ENCODE results near the gene PRKCA. TPM values are rescaled to one million over a fixed set of nuclear protein-coding genes. Genes with fewer than 3 reads are reported as not detected.

Gene PRKCA
- total RNA-seq, 2 donors from 2014 or later = 43.0 to 53.0 TPM

DNA sequence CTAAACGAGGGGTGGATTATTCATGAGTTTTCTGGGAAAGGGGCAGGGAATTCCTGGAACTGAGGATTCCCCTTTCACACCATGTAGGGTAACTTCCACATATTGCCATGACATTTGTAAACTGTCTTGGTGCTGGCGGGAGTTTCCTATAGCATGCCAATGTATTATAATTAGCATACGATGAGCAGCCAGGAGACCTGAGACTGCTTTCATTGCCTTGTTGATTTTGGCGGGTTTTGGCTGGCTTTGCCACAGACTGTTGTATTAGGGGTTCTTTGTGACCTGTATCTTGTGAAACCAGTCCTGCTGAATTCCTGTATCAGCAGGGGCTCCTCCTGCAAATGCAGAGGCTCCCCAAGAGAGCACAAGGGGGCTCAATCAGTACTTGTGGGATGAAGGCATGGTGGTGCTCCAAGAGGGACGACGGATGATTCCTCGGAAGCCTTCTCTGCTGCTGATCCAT is 428.1 kb downstream of the PRKCA start:
- intact Hi-C loops (cut with DNase I, micrococcal nuclease) = no loop called here
- ATAC-seq (no peak), DNase-seq (no peak)

- intact Hi-C loops (cut with DNase I, micrococcal nuclease) = no loop called here
- no peak for DNase-seq
- ATAC-seq = no peak
These were observed 431.3 kb downstream of the PRKCA start for GRCh38 chr17:66733759-66734158.

- intact Hi-C loops (cut with DNase I, micrococcal nuclease) = no loop called here
- DNase-seq = no peak
- no peak for ATAC-seq
These were observed 432.0 kb downstream of the PRKCA start for GRCh38 chr17:66734186-66734943.

GRCh38 chr17:66737524-66737923 is 435.1 kb downstream of the PRKCA start:
- ATAC-seq = no peak
- intact Hi-C loops (cut with DNase I, micrococcal nuclease) = no loop called here
- no peak for DNase-seq

GRCh38 chr17:66738301-66738700 is 435.9 kb downstream of the PRKCA start:
- DNase-seq (no peak), ATAC-seq (no peak)
- intact Hi-C loops (cut with DNase I, micrococcal nuclease) = no loop called here

DNA sequence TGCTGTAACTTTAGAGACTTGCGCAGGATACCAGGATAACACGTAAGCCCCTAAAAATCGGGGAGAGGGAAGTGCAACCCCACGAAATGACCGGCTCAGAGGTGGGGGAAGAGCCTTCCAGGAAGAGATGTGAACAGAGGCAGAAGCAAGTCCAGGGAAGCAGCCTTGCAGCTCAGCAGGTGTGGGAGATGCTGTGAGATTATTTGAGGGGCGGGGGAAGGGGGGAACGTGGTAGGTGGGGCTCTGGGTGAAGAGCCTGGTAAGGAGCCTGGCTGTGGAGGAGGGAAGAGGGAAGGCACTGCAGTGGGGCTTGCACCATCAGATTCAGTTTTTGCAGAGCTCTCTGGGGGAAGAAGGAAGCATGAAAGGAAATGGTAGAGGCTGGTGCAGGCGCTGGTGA is 437.1 kb downstream of the PRKCA start:
- DNase-seq (no peak), ATAC-seq (no peak)
- intact Hi-C loops (cut with DNase I, micrococcal nuclease) = no loop called here

DNA sequence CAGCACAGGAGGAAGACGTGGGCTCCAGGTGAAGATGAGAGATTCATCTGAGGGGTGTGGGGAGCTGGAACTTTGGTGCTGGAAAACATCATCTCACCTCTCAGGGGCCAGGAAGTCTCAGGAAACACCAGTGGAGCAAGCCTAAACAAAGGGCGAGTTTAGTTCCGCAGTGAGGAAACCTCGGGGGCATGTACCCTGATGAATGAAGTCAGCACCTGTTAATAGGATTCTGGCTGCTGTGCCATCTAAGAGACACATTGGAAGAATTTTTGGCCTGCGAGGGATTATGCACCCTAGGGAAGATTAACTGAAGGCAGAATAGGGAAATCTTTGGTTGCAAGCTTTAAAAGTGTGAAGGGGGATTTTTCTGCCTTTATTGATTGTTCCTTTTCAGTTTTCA is 437.8 kb downstream of the PRKCA start:
- DNase-seq (no peak), ATAC-seq (no peak)
- intact Hi-C loops (cut with DNase I, micrococcal nuclease) = no loop called here

DNA sequence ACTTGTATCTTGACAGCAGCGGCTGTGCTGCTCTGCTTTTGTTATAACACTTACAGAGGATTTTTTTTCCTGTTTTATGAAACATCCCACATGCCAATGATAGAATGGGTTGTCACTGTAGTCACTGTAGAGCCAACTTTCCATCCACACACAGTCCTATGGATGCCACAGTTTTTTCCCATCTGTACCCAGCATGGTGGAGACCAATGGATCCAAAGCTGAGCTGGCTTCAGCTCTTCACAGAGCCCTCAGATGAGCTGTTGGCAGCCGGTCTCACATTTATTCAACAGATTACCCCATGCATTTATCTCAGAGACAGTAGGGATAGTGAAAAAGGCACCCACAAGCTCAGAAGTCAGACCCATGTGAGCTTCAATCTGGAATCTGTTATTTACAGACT is 441.1 kb downstream of the PRKCA start:
- DNase-seq (no peak), ATAC-seq (no peak)
- intact Hi-C loops (cut with DNase I, micrococcal nuclease) = no loop called here

DNA sequence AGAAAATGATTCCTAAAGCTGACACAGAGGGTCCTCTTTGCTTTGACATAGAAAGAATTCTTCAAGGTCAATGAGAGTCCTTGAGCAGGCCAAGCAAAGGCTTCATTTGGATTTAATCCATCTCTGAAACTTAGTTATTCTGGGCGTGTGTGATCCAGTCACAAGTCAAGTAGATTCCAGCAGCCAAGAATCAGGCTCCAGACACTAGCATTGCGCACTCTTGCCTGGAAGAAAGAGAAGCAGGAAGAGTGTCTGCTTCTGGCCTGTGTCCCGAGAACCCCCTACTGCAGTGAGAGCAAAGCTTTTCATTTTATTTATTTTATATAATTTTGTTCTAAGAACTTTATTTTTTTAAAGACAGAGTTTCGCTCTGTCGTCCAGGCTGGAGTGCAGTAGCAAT is 444.3 kb downstream of the PRKCA start:
- intact Hi-C loops (cut with DNase I, micrococcal nuclease) = no loop called here
- DNase-seq (no peak), ATAC-seq (no peak)

- ATAC-seq (no peak), DNase-seq (no peak)
- intact Hi-C loops (cut with DNase I, micrococcal nuclease) = no loop called here
These were observed 445.3 kb downstream of the PRKCA start for GRCh38 chr17:66747578-66748275.

DNA sequence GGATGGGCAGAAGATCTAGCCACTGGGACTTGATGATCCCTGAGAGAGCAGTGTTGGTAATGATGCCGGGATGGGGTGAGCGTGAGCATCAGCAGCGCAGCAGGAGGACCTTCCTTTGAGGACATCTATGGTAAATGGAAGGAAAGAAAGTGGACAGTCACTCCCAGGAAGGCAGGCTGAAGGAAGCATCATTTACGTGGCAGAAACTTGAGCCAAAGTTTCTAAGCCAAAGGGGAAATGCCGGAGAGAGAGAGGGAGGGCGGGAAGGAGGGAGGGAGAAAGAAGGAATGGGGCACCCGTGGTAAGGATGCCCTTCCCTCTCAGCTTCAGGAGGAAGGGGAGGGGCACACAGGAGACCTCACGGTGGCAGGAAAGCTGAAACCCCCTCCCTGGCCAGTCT is 446.2 kb downstream of the PRKCA start:
- intact Hi-C loops (cut with DNase I, micrococcal nuclease) = no loop called here

DNA sequence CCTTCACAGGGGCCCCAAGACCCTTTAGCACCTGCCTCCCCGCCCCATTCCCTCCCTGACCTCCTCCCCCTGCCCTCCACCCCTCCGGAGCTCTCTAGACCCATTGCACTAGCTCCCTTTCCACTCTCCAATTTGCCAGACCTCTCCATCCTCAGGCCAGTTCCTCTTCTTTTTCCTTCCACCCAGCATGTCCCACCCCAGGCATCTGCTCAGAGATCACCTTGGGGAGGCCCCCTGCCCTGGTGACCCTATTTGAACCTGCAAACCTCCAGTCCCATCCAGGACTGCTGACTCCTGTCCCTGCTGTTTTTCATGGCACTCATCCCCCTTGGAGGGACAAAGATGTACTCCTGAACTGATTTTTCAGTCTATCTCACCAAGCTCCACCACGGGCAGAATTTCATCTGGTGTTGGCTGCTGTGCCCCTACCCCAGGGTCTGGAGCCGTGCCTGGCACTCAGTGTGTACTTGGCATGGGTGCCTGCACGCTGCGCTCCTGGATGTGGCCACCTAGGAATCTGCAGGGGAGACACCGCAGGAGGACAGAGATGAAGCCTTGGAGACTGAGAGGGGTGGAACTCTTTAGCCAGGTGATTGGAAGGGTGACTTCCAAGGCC is 446.9 kb downstream of the PRKCA start:
- ATAC-seq (no peak), DNase-seq (no peak)
- intact Hi-C loops (cut with DNase I, micrococcal nuclease) = no loop called here

More for the DNA sequence above, 446.2 kb downstream of the PRKCA start:
- no peak for ATAC-seq
- DNase-seq = no peak

DNA sequence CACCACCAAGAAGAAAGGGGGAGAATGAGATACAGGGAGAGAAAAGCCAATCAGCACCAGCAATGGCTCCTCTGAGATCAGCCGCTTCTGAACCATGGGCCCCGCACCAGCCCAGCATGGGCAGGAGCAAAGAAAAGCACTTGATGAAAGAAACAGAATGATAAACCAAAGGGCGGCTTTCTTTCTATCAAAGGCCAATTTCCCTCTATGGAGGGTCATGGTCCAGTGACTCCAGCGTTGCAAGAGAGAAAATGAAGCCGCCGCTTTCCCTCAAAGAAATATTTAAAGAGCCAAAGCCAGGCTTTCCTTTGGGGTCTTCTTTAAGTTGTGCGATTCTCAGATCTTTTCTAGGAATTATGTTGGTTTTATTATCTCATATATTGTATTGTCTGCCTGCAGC is 447.7 kb downstream of the PRKCA start:
- DNase-seq (no peak), ATAC-seq (no peak)
- intact Hi-C loops (cut with DNase I, micrococcal nuclease) = no loop called here

DNA sequence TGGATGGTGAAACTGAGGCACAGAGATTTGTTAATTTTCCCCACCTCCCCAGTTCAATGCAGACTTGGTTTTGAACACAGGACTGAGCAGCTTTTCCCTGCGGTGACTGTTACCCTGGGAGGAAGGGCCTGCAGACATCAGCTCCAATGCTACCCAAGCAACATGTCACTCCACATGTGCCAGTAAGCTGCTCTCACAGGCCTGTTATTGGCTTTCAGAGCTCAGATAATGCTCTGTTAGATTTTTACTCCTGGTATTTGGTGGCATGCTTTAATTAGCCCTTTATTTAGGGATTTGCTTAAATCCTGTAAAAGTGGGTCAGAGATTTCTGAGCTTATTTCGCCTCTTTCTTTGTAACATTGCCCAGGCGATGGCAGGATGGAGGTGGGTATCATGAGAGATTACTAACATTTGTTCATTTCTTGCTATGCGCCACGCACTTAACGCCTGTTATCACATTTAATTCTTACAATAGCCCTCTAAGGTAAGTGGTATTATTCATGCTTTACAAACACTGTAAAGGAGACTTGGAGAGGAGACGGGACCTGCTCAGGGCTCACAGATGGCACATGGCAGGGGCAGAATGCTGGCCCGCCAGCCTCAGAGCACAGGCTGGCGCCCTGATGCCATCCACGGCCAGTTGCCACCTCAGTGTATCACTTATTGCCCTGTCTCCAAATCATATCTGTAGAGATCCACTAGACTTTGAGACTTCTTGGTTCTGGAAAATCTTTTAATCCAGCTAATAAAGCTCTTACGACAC is 448.5 kb downstream of the PRKCA start:
- intact Hi-C loops (cut with DNase I, micrococcal nuclease) = no loop called here
- DNase-seq (no peak), ATAC-seq (no peak)

DNA sequence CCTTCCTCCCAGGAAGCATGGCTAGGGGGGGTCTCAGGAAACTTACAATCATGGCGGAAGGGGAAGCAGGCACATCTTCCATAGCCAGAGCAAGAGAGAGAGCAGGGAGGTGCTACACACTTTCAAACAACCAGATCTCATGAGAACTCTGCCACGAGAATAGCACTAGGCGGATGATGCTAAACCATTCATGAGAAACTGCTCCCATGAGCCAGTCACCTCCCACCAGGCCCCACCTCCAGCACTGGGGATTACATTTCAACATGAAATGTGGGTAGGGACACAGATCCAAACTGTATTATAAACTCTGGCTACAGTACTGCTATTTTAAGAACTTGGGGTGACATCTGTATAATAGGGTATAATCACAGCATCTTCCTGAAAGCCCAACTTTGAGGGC is 449.4 kb downstream of the PRKCA start:
- intact Hi-C loops (cut with DNase I, micrococcal nuclease) = no loop called here
- DNase-seq (no peak), ATAC-seq (no peak)

DNA sequence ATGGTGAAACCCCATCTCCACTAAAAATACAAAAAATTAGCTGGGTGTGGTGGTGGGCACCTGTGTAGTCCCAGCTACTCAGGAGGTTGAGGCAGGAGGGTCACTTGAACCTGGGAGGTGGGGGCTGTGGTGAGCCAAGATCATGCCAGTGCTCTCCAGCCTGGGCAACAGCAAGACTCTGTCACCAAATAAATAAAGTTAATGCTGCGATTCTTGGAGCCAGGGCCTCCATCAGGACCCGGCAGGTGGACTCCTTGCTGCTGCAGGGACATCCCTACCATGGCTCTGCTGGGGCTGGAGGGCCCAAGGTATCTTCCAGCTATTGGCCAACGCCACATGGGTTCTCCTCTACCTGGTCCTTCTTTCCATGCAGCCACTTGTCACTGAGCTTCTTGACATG is 450.0 kb downstream of the PRKCA start:
- intact Hi-C loops (cut with DNase I, micrococcal nuclease) = no loop called here
- DNase-seq (no peak), ATAC-seq (no peak)

- DNase-seq (no peak), ATAC-seq (no peak)
- intact Hi-C loops (cut with DNase I, micrococcal nuclease) = no loop called here
These were observed 450.9 kb downstream of the PRKCA start for GRCh38 chr17:66753126-66753920.

GRCh38 chr17:66755101-66755943 is 452.9 kb downstream of the PRKCA start:
- intact Hi-C loops (cut with DNase I, micrococcal nuclease) = no loop called here
- peak; percentile 78 for ATAC-seq
- DNase-seq = peak in 1 of 2 donors; percentile 16

All from left colon (tissue), 2 donors.